GM12872 (cell line): ENCODE measurements around the gene PALD1.

Source experiments
- TF ChIP-seq, protein P1 (sequence below): IDR thresholded peaks from 3 replicates; pipeline ENCODE4 v1.5.1; 2011; ENCODE audit warnings: low read depth, mild to moderate bottlenecking, low read length, moderate library complexity; ENCODE audit not compliant: insufficient read depth

PALD1 gene

DNA sequence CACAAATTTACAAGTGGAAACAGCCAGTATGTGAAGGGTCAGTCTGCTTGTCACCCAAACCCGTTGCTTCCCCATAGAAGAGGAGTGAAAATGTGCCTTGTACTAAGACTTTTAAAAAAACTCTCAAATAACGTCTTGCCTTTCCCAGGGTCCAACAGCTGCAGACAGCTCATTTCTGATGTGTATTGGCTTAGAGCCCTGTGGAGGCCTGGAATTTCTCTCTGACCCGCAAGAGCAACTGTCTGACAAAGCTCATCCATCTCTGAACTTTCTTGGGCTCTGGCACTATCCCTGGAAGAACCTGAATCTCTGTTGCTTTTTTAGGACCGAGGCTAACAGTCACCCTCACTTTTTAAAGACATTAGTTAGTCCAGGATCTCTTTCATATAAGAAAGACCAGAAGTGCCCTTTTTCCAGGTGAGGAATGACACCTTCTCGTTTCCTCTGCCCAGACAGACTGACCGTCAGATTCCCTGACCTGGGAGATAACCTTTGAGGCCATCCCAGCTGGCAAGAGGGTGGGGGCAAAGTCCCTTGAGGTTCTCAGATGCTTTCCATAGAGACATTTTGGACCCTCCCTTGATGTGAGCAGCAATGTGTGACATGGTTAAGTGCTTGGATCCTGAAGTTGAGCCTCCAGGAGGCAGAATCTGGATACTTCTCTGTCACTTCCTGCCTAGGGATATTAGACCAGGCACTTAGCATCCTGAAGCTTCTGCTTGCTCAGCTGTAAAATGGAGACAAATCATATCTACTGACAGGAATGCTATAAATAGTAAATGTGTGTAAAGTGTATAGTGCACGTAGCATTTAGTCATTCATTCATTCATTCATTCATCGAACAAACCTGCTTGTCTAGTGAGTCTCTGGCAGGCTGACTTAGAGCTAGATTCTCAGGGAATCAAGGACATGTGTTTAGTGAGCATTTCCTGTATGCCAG, 32.6 kb upstream of the PALD1 start:
- TF ChIP-seq, protein P1, sequence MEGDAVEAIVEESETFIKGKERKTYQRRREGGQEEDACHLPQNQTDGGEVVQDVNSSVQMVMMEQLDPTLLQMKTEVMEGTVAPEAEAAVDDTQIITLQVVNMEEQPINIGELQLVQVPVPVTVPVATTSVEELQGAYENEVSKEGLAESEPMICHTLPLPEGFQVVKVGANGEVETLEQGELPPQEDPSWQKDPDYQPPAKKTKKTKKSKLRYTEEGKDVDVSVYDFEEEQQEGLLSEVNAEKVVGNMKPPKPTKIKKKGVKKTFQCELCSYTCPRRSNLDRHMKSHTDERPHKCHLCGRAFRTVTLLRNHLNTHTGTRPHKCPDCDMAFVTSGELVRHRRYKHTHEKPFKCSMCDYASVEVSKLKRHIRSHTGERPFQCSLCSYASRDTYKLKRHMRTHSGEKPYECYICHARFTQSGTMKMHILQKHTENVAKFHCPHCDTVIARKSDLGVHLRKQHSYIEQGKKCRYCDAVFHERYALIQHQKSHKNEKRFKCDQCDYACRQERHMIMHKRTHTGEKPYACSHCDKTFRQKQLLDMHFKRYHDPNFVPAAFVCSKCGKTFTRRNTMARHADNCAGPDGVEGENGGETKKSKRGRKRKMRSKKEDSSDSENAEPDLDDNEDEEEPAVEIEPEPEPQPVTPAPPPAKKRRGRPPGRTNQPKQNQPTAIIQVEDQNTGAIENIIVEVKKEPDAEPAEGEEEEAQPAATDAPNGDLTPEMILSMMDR: no peak

DNA sequence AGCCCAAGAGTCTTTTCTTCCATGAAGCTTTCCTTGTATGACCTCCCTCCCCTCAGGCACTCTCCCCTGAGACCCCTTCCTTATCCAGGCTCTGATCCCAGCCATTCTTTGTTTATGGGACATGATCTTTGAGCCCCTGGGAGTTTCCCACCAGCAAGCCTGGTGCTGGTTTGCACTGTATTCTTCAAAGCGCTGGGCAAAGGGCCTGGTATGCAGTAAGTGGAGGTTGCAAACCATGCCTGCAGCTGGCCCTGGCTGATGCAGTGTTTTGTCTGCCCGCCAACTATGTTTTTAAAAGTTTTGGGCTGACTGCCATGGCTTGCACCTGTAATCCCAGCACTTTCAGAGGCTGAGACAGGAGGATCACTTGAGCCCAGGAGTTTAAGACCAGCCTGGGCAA, 30.3 kb upstream of the PALD1 start:
- TF ChIP-seq, protein P1: no peak

DNA sequence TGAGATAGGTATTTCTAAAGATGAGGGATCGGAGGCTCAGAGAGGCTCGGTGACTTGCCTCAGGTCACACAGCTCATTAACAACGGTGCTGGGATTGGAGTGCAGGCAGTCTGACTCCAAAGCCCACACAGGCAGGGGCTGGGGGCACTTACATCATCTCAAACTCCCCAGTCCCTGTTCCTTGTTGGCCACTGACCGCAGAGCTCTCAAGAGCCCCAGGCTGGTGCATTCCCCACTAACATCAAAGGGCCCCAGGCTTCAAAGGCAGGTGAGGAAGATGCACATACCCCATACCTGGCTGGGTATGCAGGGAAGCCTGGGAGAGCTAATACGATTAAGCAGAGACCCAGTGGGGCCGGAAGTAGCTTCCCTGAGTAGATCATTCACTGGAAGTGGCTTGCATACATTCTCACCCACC, 23.3 kb upstream of the PALD1 start:
- TF ChIP-seq, protein P1: no peak

DNA sequence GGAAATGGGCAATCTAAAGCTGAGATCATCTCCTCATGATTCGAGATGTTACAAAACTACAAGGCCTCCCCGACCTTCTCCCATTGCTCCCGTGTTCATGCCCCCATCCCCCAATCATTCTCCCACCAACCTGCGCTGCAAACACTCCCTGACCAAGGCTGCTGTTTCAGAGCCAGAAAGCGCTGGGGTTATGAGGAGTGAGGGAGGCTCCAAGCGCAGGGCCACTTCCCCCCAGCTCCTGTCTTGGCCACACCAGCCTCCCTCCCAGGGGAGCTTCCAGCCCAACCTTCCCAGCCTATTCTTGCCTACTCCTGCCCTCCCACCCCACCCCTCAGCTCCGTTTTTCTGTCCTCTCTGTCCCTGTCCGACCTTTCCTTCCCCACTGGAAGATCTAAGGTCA, 22.4 kb upstream of the PALD1 start:
- TF ChIP-seq, protein P1: no peak

DNA sequence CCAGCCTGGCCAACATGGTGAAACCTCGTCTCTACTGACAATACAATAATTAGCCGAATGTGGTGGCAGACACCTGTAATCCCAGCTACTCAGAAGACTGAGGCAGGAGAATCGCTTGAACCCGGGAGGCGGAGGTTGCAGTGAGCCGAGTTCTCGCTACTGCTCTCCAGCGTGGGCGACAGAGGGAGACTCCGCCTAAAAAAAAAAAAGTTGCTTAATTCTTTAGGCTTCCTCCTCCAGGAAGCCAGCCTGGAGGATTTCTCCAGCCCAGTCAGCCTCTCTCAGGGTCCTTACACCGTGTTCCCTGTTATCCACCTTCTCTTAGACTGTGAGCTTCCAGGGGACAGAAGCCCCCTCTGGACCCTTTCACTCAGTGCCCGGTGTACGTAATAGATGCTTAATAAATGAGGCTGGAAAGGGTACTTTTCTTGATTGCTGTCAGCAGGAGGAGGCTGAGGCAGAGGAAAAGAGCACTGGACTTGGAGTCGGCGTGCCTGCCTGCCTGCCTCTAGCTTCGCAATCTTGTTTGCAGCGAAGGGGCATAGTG, 20.7 kb upstream of the PALD1 start:
- TF ChIP-seq, protein P1: no peak

DNA sequence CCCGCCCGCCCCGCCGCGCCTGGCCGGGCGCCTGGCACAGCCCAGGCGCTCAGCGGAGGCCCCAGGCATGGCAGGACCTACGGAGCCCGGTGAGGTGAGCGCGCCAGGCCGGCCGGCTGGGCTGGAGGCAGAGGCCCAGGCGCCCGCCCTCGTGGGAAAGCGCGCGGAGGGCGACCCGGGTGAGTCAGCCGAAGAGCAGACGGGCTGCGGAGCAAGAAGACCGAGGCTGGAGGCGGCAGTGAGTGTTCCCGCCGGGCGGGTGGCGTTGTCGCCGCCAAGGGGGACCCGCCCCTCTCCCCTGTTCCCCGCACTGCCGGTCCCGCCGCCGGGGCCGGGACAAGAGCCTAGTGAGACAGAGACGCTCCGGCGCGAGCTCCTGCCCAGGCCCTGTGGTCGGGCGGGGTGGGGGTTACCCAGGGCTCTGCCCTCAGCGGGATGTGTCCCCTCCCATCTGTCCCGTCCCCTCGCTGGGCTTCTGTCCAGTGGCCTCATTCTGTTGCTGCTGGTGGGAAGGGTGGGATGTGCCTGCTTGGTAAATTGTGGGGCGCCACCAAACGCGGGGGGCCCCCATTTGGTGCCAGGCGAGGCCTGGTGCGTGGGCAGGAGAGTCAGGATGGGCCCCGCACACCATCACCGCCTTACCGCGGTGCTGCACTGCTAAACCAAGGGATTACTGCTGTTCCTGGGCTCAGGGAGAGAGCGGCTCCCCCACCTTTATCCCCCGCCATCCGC, 20.1 kb upstream of the PALD1 start:
- TF ChIP-seq, protein P1: no peak
